HFF-Myc (cell line): Measurements from ENCODE around the gene SH3BP5.
"Not testable (repeated sequence)": the region's sequence is repeated elsewhere in the genome, so short reads cannot be mapped to it uniquely, and the experiment has no call there.

Source experiments
- DNase-seq: peaks from one replicate; pipeline ENCODE4 v3.0.0-alpha.2; 2011; ENCODE audit warnings: low read depth; ENCODE audit errors: extremely low read depth
- H3K4me3 ChIP-seq: replicated peaks from 2 replicates; pipeline ENCODE4 v1.5.1; 2011; ENCODE audit warnings: low read depth, mild to moderate bottlenecking, control low read depth, low read length
- TF ChIP-seq, protein P1 (sequence below): IDR thresholded peaks from 2 replicates; pipeline ENCODE4 v1.5.1; 2012; ENCODE audit warnings: mild to moderate bottlenecking, low read depth, low read length, control low read depth; ENCODE audit errors: missing control alignments

Gene SH3BP5

DNA sequence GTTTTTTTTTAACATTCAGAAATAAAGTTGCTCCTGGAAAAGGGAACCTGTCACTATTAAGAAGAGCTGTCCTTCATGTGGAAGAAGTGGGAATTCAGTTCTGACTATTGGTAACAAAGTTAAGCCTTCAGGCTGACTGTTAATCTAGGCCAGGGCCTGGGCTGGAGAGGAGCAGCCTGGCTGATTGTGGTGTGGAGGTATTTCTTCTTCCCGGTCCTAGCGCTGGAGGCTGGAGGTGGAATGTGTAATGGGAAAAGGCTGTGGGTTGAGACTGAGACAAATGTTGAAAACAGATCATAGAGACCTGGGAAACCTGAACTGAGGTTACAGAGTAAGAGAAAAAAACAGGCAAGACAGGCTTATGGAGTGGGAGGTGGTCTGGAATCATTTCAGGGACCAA is 23.8 kb upstream of the SH3BP5 start:
- H3K4me3 ChIP-seq: no peak overlapping the region
- TF ChIP-seq, protein P1, sequence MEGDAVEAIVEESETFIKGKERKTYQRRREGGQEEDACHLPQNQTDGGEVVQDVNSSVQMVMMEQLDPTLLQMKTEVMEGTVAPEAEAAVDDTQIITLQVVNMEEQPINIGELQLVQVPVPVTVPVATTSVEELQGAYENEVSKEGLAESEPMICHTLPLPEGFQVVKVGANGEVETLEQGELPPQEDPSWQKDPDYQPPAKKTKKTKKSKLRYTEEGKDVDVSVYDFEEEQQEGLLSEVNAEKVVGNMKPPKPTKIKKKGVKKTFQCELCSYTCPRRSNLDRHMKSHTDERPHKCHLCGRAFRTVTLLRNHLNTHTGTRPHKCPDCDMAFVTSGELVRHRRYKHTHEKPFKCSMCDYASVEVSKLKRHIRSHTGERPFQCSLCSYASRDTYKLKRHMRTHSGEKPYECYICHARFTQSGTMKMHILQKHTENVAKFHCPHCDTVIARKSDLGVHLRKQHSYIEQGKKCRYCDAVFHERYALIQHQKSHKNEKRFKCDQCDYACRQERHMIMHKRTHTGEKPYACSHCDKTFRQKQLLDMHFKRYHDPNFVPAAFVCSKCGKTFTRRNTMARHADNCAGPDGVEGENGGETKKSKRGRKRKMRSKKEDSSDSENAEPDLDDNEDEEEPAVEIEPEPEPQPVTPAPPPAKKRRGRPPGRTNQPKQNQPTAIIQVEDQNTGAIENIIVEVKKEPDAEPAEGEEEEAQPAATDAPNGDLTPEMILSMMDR: no peak
- DNase-seq: no peak

DNA sequence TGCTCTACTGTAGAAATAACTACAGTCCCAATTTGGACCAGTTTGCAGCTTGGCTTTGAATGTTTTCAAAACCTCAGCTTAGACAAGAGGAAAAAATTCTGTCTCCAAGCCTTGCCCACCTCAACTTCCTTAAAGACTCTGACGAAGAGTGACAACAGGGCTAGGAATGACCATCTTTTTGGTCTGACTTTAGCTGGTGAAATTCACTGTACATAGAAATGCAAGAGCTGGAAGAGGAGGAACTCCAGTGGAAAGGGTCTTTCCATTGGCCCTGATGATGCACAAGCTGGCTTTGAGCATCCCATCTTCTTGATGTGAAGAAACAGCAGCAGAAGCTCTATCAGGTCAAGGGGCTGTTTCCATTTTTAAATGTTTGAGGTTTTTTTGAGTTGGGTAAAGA is 22.7 kb upstream of the SH3BP5 start:
- no peak for DNase-seq
- H3K4me3 ChIP-seq: no peak overlapping the region
- TF ChIP-seq, protein P1: no peak

DNA sequence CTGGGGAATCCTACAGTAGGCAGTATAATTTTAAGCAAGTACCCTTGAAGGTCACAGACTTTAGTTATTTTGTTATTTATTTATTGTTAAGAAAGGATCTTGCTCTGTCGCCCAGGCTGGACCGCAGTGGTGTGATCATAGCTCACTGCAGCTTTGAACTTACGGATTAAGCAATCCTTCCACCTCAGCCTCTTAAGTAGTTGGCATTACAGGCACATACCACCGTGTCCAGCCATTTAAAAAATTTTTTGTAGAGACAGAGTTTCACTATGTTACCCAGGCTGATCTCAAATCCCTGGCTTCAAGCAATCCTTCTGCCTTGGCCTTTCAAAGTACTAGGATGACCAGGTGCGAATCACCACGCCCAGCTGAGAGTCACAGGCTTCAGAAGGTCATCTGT is 22.1 kb upstream of the SH3BP5 start:
- TF ChIP-seq, protein P1: no peak
- no peak overlapping the region for H3K4me3 ChIP-seq
- DNase-seq: no peak

DNA sequence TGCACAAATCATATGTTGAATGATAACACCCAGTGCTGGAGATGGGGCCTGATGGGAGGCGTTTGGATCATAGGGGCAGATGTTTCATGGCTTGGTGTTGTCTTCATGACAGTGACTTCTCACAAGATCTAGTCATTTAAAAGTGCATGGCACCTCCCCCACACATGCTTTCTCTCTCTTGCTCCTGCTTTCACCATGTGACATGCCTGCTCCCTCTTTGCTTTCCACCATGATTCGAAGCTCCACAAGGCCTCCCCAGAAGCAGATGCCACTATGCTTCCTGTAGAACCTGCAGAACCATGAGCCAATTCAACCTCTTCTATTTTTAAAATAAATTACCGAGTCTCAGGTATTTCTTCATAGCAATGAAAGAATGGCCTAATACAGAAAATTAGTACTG is 17.8 kb upstream of the SH3BP5 start:
- TF ChIP-seq, protein P1: no peak
- H3K4me3 ChIP-seq: no peak overlapping the region
- no peak for DNase-seq

DNA sequence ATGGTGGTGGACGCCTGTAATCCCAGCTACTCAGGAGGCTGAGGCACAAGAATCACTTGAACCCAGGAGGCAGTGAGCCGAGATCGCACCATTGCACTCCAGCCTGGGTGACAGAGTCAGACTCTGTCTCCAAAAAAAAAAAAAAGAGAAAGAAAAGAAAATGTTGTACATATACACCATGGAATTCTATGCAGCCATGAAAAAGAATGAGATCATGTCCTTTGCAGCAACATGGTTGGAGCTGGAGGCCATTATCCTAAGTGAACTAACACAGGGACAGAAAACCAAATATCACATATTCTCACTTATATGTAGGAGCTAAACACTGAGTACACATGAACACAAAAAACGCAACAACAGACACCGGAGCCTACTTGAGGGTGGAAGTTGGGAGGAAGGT is 17.1 kb upstream of the SH3BP5 start:
- DNase-seq, H3K4me3 ChIP-seq: not testable (repeated sequence)

DNA sequence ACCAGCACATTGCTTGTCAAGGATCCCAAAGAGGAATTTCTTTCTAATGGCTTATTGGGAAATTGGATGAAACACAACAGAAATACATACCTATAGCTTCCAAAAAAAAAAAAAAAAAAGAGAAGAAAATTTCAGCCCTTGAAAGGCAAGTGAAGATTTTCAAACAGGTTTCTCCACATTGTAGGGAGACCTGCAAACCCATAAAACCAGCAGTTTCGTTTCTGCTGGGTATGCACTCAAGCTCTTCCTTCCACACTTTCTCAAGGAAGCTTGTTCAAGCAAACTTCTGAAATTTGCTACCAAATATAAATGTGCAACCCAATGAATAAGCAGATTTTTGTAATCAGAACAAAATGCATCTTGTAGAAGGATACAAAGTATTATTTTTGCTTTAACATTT is 15.9 kb upstream of the SH3BP5 start:
- TF ChIP-seq, protein P1: no peak
- no peak for DNase-seq
- H3K4me3 ChIP-seq: no peak overlapping the region

DNA sequence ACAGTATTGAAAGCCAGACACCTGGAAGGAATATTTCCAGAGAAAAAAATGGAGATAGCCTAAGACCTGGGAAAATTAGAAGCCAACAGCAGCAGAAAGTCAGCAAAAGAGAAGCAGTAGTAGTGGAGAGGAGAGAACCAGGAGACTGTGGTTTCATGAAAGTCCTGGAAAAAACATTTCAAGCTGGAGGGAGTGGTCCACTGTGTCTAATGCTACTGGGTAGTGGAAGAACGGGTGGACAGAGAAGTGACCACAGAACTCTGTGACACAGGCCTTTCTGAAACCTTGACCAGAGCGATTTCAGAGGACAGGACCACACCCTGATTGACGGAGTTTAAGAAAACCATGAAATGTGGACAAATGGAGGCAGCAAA is 15.3 kb upstream of the SH3BP5 start:
- TF ChIP-seq, protein P1: no peak

More for the DNA sequence above, 15.3 kb upstream of the SH3BP5 start:
- no peak overlapping the region for H3K4me3 ChIP-seq
- no peak for DNase-seq
